Measurements from ENCODE around the gene TET3. TPM values are rescaled to one million over a fixed set of nuclear protein-coding genes. Genes with fewer than 3 reads are reported as not detected.

The TET3 gene
- total RNA-seq, 1 experiment from 2014 or later = 6.1 TPM

DNA sequence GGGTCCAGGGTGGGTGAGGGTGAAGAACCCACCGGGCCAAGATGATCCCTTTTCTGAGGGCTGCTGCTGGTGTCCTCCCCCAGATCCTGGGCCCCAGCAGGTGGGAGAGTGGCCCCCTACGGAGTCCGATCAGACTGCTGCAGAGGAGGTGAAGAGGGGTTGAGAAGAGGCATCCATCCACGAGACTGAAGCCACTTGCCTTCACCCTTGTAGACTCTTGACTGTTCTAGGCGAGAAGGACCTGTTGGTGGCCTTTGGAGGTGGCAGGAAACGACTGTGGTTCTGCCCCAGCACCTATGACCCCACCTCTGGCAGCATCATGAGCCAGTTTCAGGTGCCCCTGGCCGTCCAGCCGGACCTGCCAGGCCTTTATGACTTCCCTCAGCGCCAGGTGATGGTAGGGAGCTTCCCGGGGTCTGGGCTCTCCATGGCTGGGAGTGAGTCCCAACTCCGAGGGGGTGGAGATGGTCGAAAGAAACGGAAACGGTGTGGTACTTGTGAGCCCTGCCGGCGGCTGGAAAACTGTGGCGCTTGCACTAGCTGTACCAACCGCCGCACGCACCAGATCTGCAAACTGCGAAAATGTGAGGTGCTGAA, 1.5 kb downstream of the TET3 start:
- Histone ChIP-seq H4K20me1 (ENCODE audit: low read length) (peaks cover 26% of the 10 kb centered on the region), H3K36me3 (ENCODE audit: low read depth, low read length) (peaks cover 18% of the 10 kb centered on the region; the same call in 1 of the 2 replicates), H3K27ac (ENCODE audit: low read length) (0 out of 2 replicates have a peak overlapping the region, but pooled peaks have one; percentile 33), H3K4me2 (ENCODE audit: low read length) (peak overlapping the region; percentile 97), H3K27me3 (ENCODE audit: low read length) (no peaks in the 10 kb centered on the region), H2AFZ (ENCODE audit: low read length) (0 out of 2 replicates have a peak overlapping the region, but pooled peaks have one; percentile 50), H3K4me1 (ENCODE audit: insufficient read depth, low read length) (peaks cover 60% of the 10 kb centered on the region), H3K9me3 (ENCODE audit: low read length) (no peaks in the 10 kb centered on the region), H3K4me3 (ENCODE audit: low read length) (peak overlapping the region; percentile 77), H3K9me2 (replicated peaks; ENCODE audit: low read length) (no peaks in the 10 kb centered on the region), H3F3A (ENCODE audit: low read length, unreplicated experiment) (peaks cover 7% of the 10 kb centered on the region), H3K9ac (ENCODE audit: low read length) (peak overlapping the region; percentile 64; the same call in 1 of the 2 replicates), H3K79me2 (ENCODE audit: low read length) (peaks cover 66% of the 10 kb centered on the region)
- CTCF ChIA-PET = no interaction called here
- BruUV-seq (replicated peaks) = TSS peak; percentile 18
- POLR2A ChIA-PET (ENCODE audit: unreplicated experiment) = interaction anchor here (0.5 kb wide), 1 partner anchor 192 kb away, joined by 10 read pairs; the partner anchor contains the start of gene MOB1A
- intact Hi-C loops (cut with micrococcal nuclease) = no loop called here
- DNase-seq = no peak
- no peak for TF ChIP-seq EZH2phosphoT487 (IDR thresholded peaks at IDR 0.05; ENCODE audit: borderline replicate concordance, low read length)
- TF ChIP-seq, protein P1, sequence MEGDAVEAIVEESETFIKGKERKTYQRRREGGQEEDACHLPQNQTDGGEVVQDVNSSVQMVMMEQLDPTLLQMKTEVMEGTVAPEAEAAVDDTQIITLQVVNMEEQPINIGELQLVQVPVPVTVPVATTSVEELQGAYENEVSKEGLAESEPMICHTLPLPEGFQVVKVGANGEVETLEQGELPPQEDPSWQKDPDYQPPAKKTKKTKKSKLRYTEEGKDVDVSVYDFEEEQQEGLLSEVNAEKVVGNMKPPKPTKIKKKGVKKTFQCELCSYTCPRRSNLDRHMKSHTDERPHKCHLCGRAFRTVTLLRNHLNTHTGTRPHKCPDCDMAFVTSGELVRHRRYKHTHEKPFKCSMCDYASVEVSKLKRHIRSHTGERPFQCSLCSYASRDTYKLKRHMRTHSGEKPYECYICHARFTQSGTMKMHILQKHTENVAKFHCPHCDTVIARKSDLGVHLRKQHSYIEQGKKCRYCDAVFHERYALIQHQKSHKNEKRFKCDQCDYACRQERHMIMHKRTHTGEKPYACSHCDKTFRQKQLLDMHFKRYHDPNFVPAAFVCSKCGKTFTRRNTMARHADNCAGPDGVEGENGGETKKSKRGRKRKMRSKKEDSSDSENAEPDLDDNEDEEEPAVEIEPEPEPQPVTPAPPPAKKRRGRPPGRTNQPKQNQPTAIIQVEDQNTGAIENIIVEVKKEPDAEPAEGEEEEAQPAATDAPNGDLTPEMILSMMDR (conservative IDR thresholded peaks at IDR 0.05; ENCODE audit: low read depth, low read length) = no peak
- no peak for TF ChIP-seq EZH2 (IDR thresholded peaks at IDR 0.05; ENCODE audit: low read length, unreplicated experiment)
- no peak for ATAC-seq

DNA sequence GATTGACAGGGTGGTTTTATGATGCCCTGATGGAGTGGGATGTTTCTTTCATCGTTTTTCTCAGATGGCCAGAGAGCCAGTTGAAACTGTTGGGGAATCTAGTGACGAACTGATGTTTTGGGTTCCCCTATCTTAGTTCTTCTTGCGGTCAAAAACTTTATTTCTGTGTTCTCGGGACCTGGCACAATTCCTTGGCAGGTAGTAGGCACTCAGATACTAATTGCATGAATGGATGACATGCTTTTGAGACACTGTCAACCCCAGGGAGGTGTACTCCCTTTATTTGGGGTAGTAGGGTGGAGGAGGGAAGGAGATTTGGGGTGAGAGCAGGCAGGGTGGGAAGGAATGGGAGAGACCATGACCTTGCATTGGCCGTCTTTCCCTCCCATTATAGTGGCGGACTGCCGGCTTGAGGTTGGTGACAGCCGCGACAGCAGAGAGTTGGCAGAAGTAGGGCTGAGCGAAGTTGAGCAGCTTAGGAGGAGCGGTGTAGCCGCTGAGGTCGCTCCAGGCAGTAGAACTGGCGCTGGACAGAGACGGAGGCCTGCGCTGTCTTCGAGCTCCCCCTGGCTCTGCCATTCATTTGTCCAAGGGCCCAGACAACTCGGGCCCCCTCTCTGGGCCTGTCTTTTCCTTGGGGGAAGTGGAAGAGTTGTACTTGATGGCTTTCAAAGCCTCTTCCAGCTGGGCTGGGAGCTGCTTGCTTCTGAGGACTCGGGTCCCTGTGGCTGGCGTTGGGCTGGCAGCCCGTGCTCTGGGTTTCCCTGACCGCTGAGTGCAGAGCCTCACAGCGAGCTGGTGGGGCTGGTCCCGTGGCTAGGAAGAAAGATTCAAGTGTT, 2.6 kb downstream of the TET3 start:
- peak; percentile 54 for DNase-seq
- CTCF ChIA-PET = interaction anchor here (0.9 to 1.4 kb wide), 3 partner anchors 159 to 163 kb away, joined by 3 to 10 read pairs (median 9); partner anchors contain the start of gene STAMBP
- no TSS peak for BruUV-seq (replicated peaks)

More for the DNA sequence above, 2.6 kb downstream of the TET3 start:
- intact Hi-C loops (cut with micrococcal nuclease) = loop anchor here (1.0 kb wide), 1 partner anchor 163 kb away; no protein-coding TSS in a partner anchor
- H3K9me2 ChIP-seq (replicated peaks; ENCODE audit: low read length) = no peaks in the 10 kb centered on the region
- no peak overlapping the region for H3K27ac ChIP-seq (ENCODE audit: low read length)
- H3K4me1 ChIP-seq (ENCODE audit: insufficient read depth, low read length) = peaks cover 49% of the 10 kb centered on the region
- H3K9ac ChIP-seq (ENCODE audit: low read length) = peak overlapping the region; percentile 5; the same call in 1 of the 2 replicates
- H3F3A ChIP-seq (ENCODE audit: low read length, unreplicated experiment) = no peaks in the 10 kb centered on the region
- no peak overlapping the region for H2AFZ ChIP-seq (ENCODE audit: low read length)
- H4K20me1 ChIP-seq (ENCODE audit: low read length) = peaks cover 26% of the 10 kb centered on the region
- H3K27me3 ChIP-seq (ENCODE audit: low read length) = no peaks in the 10 kb centered on the region
- peak overlapping the region; percentile 77 for H3K4me3 ChIP-seq (ENCODE audit: low read length)
- peak; percentile 51 for ATAC-seq
- POLR2A ChIA-PET (ENCODE audit: unreplicated experiment) = interaction anchor here (0.7 kb wide), 1 partner anchor 734 kb away, joined by 4 read pairs; no protein-coding TSS in a partner anchor
- TF ChIP-seq, protein P1 (conservative IDR thresholded peaks at IDR 0.05; ENCODE audit: low read depth, low read length) = peak; percentile 44; the same call in 1 of the 2 replicates
- TF ChIP-seq EZH2phosphoT487 (IDR thresholded peaks at IDR 0.05; ENCODE audit: borderline replicate concordance, low read length) (no peak), EZH2 (IDR thresholded peaks at IDR 0.05; ENCODE audit: low read length, unreplicated experiment) (no peak)
- no peaks in the 10 kb centered on the region for H3K9me3 ChIP-seq (ENCODE audit: low read length)
- peak overlapping the region; percentile 97 for H3K4me2 ChIP-seq (ENCODE audit: low read length)
- H3K36me3 ChIP-seq (ENCODE audit: low read depth, low read length) = peaks cover 18% of the 10 kb centered on the region; the same call in 1 of the 2 replicates
- peaks cover 77% of the 10 kb centered on the region for H3K79me2 ChIP-seq (ENCODE audit: low read length)
